NT2/D1 (cell line): ENCODE results near the gene PTPRN2.

ENCODE experiments used
- SUZ12 ChIP-seq: IDR thresholded peaks from 2 replicates; pipeline ENCODE4 v1.6.1; 2011; ENCODE audit not compliant: insufficient read length, insufficient read depth; ENCODE audit errors: extremely low read depth
- YY1 ChIP-seq: IDR thresholded peaks from 2 replicates; pipeline ENCODE4 v1.6.1; 2011; ENCODE audit not compliant: insufficient read length, insufficient read depth

DNA sequence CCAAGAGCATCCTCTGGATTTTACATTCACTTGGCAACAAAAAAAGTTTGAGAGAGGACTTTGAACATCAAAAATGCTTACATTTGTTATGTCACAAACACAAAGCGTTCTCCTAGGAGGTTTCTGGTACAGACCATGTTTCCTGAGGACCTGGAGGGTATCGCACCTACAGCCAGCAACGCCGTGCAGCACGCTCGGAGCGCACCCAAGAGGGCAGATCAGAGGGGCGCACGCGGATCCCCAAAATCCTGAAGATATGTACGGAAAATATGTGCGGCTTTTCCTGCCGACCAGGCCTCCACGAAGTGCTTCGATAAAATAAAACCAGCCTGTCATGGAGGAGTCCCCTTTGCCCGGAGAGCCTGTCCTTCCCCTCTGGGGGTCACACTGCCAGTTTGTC, 796.0 kb downstream of the PTPRN2 start:
- TF ChIP-seq YY1, result no peak
- no peak for TF ChIP-seq SUZ12
